Upper lobe of left lung (tissue), 4 donors: ENCODE data around the gene GINS2.

Experiments
- CTCF ChIP-seq, 6 experiments: fragments of 450-650 bp in 4 of 6; fragments of 200-600 bp in 2 of 6; sonication (generic) in 2 of 6; IDR thresholded peaks; one replicate each; pipeline ENCODE4 v1.5.1; 2016 to 2019; ENCODE audit warnings: antibody characterized with exemption in 6 of 6
- POLR2AphosphoS5 ChIP-seq, 2 donors: sonication (generic); formaldehyde crosslinking; IDR thresholded peaks; one replicate each; pipeline ENCODE4 v1.5.1; 2017; ENCODE audit warnings: antibody characterized with exemption in 2 of 2

- no peak for TF ChIP-seq CTCF (IDR thresholded peaks at IDR 0.05)
- no peak for TF ChIP-seq POLR2AphosphoS5 (IDR thresholded peaks at IDR 0.05)
These were observed 58.9 kb downstream of the GINS2 start for GRCh38 chr16:85629853-85630252.
